Panc1 (cell line): Measurements from ENCODE around the gene CREB5. TPM values are rescaled to one million over a fixed set of nuclear protein-coding genes. Genes with fewer than 3 reads are reported as not detected.

ENCODE experiments used
- ATAC-seq: fragments of 200-7000 bp; cut with Tn5 transposase; 2 replicates; pipeline ENCODE4 v1.9.1; 2020; ENCODE audit warnings: mild to moderate bottlenecking, moderate library complexity
- BruUV-seq: library from RNA; stranded (reverse); fragments of 400-500 nt; replicated peaks from 2 replicates; lab custom pipeline; 2021; lab: Mats Ljungman, UMichigan
- CTCF ChIA-PET: fragments of 300-600 bp; sonication (Branson Sonifier 250); formaldehyde crosslinking; loops from one replicate; lab custom pipeline; 2022; ENCODE audit warnings: antibody characterized with exemption; lab: Charles Lee
- POLR2A ChIA-PET: fragments of 300-600 bp; sonication (Branson Sonifier 250); formaldehyde crosslinking; loops from one replicate; lab custom pipeline; 2022; ENCODE audit warnings: antibody characterized with exemption; lab: Charles Lee
- DNase-seq: peaks from one replicate; pipeline ENCODE4 v3.0.0-alpha.2; 2010; ENCODE audit warnings: low read depth, low spot score
- H3K27ac ChIP-seq: 2 replicates; pipeline ENCODE4 v1.5.1; 2011; ENCODE audit warnings: mild to moderate bottlenecking, low read length, inconsistent platforms
- H3K27me3 ChIP-seq: fragments of 200-500 bp; sonication (Bioruptor generic); 2 replicates; pipeline ENCODE4 v1.6.0; 2014; ENCODE audit warnings: low read length, inconsistent platforms; ENCODE audit not compliant: control insufficient read depth, insufficient read depth
- H3K36me3 ChIP-seq: fragments of 200-500 bp; sonication (Bioruptor generic); 2 replicates; pipeline ENCODE4 v1.5.1; 2014; ENCODE audit warnings: inconsistent platforms, mild to moderate bottlenecking, low read length, moderate library complexity; ENCODE audit not compliant: control insufficient read depth, insufficient read depth
- H3K4me1 ChIP-seq: 2 replicates; pipeline ENCODE4 v1.5.1; 2011; ENCODE audit warnings: inconsistent platforms, mild to moderate bottlenecking, low read length, moderate library complexity; ENCODE audit not compliant: control insufficient read depth, insufficient read depth
- H3K4me3 ChIP-seq, 2 experiments: 2 replicates each; pipeline ENCODE4 v1.5.1; 2011 to 2012; ENCODE audit warnings: low read depth in 2 of 2, low read length in 2 of 2, mild to moderate bottlenecking in 2 of 2, inconsistent platforms in 1 of 2, moderate library complexity in 1 of 2
- H3K9me3 ChIP-seq: fragments of 200-500 bp; sonication (Bioruptor generic); 2 replicates; pipeline ENCODE4 v1.5.1; 2014; ENCODE audit warnings: low read depth, mild to moderate bottlenecking, inconsistent platforms, low read length, moderate library complexity; ENCODE audit not compliant: control insufficient read depth, insufficient read depth
- POLR2AphosphoS5 ChIP-seq: IDR thresholded peaks from 2 replicates; pipeline ENCODE4 v1.6.1; 2012; ENCODE audit warnings: mild to moderate bottlenecking, low read depth, low read length, moderate library complexity
- SIN3A ChIP-seq: IDR thresholded peaks from 2 replicates; pipeline ENCODE4 v1.6.1; 2012; ENCODE audit warnings: low read depth, mild to moderate bottlenecking, low read length, moderate library complexity, borderline replicate concordance; ENCODE audit not compliant: insufficient read depth
- TCF7L2 ChIP-seq: IDR thresholded peaks from 2 replicates; pipeline ENCODE4 v1.6.1; 2011; ENCODE audit warnings: mild to moderate bottlenecking, low read depth, low read length, inconsistent platforms
- in situ Hi-C: cut with HindIII; loops from 2 replicates; pipeline ENCODE4 v1.10.0; 2016; ENCODE audit warnings: low sequenced_read_pairs, low pct_unique_long_range_greater_than_20kb
- intact Hi-C: fragments of 100-400 bp; cut with micrococcal nuclease; formaldehyde crosslinking; loops from one replicate; pipeline ENCODE4 v1.10.0; 2022; ENCODE audit not compliant: unreplicated experiment
- total RNA-seq: library from RNA; stranded (reverse); gene quantifications from one replicate; pipeline ENCODE4 v1.2.1, GENCODE V29; 2021; ENCODE audit not compliant: unreplicated experiment
- TF ChIP-seq, protein P1 (sequence below), 2 experiments: IDR thresholded peaks; 2 replicates each; pipeline ENCODE4 v1.6.1; 2011 to 2012; ENCODE audit warnings: low read depth in 2 of 2, control low read depth in 1 of 2, low read length in 1 of 2, mild to moderate bottlenecking in 1 of 2, moderate library complexity in 1 of 2; ENCODE audit not compliant: insufficient read depth in 1 of 2
- TF ChIP-seq, protein P2 (sequence below): fragments of 450-650 bp; IDR thresholded peaks from 2 replicates; pipeline ENCODE4 v1.5.1; 2017; ENCODE audit warnings: mild to moderate bottlenecking

Gene CREB5
- total RNA-seq, 1 experiment from 2014 or later, result 3.1 TPM

DNA sequence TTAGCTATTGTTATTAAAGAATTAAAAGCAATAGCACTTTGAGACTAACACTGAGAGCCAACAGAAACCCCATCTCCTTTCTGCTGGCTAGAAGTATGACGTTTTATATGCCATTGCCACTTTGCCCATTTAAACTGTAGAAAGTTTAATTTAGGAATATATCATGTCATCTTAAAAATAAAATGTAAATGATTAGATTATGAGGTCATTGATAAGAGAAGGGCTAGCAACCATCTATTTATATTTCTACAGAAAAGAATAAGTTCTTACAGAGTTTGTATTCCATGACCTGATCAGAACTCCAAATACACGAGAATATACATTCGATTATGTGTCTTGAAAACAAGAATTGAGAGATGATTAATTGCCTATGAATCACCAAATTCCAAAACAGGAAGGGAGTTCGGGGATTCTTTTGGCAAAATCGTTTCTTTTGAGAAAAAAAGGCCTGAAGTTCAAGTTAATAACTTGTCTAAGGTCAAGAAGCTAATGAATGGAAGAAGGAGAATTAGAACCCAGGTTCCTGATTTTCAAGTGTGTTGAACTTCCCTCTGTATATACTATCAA lies 318.9 kb downstream of the CREB5 start:
- ChIA-PET CTCF (no interaction called here), POLR2A (no interaction called here)
- no peaks in the 10 kb centered on the region for H3K36me3 ChIP-seq
- H3K4me3 ChIP-seq, result no peak overlapping the region
- intact Hi-C loops (no loop called here), in situ Hi-C loops (no loop called here)
- TF ChIP-seq SIN3A (no peak), TCF7L2 (no peak), POLR2AphosphoS5 (no peak)
- TF ChIP-seq, protein P1, sequence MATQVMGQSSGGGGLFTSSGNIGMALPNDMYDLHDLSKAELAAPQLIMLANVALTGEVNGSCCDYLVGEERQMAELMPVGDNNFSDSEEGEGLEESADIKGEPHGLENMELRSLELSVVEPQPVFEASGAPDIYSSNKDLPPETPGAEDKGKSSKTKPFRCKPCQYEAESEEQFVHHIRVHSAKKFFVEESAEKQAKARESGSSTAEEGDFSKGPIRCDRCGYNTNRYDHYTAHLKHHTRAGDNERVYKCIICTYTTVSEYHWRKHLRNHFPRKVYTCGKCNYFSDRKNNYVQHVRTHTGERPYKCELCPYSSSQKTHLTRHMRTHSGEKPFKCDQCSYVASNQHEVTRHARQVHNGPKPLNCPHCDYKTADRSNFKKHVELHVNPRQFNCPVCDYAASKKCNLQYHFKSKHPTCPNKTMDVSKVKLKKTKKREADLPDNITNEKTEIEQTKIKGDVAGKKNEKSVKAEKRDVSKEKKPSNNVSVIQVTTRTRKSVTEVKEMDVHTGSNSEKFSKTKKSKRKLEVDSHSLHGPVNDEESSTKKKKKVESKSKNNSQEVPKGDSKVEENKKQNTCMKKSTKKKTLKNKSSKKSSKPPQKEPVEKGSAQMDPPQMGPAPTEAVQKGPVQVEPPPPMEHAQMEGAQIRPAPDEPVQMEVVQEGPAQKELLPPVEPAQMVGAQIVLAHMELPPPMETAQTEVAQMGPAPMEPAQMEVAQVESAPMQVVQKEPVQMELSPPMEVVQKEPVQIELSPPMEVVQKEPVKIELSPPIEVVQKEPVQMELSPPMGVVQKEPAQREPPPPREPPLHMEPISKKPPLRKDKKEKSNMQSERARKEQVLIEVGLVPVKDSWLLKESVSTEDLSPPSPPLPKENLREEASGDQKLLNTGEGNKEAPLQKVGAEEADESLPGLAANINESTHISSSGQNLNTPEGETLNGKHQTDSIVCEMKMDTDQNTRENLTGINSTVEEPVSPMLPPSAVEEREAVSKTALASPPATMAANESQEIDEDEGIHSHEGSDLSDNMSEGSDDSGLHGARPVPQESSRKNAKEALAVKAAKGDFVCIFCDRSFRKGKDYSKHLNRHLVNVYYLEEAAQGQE (IDR thresholded peaks at IDR 0.05; ENCODE audit: insufficient read depth in 1 of 2, low read depth in 2 of 2, low read length in 1 of 2), result no peak
- TF ChIP-seq, protein P2, sequence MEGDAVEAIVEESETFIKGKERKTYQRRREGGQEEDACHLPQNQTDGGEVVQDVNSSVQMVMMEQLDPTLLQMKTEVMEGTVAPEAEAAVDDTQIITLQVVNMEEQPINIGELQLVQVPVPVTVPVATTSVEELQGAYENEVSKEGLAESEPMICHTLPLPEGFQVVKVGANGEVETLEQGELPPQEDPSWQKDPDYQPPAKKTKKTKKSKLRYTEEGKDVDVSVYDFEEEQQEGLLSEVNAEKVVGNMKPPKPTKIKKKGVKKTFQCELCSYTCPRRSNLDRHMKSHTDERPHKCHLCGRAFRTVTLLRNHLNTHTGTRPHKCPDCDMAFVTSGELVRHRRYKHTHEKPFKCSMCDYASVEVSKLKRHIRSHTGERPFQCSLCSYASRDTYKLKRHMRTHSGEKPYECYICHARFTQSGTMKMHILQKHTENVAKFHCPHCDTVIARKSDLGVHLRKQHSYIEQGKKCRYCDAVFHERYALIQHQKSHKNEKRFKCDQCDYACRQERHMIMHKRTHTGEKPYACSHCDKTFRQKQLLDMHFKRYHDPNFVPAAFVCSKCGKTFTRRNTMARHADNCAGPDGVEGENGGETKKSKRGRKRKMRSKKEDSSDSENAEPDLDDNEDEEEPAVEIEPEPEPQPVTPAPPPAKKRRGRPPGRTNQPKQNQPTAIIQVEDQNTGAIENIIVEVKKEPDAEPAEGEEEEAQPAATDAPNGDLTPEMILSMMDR, result no peak
- H3K27me3 ChIP-seq, result no peaks in the 10 kb centered on the region
- H3K9me3 ChIP-seq, result no peaks in the 10 kb centered on the region
- ATAC-seq (no peak), DNase-seq (no peak)
- BruUV-seq, result no TSS peak
- no peak overlapping the region for H3K27ac ChIP-seq
- no peaks in the 10 kb centered on the region for H3K4me1 ChIP-seq

DNA sequence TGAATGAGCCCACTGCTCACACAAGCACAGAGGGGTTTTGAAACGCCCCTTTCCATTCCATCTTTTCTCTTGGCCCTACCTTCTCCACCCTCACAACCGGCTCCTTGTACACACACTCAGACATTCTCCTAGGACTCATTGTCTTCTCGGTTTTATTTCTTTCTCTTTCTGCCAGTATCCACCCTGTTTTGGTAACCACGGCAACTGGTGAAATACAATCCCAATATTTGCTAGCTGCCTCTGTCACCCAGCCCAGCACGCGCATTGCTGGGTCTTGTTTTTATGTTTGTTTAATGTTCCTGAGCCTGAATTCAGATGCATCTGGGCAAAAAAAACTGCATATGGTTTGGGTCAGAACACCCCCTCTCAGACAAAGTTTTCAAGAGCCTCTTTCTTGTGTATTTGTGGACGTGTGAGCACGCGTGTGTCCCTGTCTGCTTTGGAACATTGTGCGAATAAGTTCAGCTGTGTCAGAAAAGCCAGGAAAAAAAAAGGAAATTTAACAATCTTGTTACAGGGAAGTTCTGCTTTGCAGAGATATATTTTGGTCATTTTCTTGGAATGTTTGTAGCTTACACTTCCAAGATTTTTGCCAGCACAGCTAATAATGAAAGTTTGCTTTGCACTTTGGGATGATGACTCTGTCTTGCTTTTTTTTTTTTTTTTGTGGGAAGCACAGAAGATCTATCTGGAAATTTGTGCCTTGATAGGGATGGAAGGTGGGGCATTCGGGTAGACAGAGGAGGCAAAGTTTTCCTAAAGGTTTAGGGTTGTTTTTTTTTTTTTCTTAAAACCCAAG lies 320.0 kb downstream of the CREB5 start:
- POLR2A ChIA-PET, result no interaction called here
- CTCF ChIA-PET, result no interaction called here

More for the DNA sequence above, 320.0 kb downstream of the CREB5 start:
- no TSS peak for BruUV-seq
- no peaks in the 10 kb centered on the region for H3K4me1 ChIP-seq
- intact Hi-C loops, result no loop called here
- no peak overlapping the region for H3K27ac ChIP-seq
- ATAC-seq, result no peak
- no peak overlapping the region for H3K4me3 ChIP-seq
- H3K27me3 ChIP-seq, result no peaks in the 10 kb centered on the region
- DNase-seq, result no peak
- H3K36me3 ChIP-seq, result no peaks in the 10 kb centered on the region
- no peaks in the 10 kb centered on the region for H3K9me3 ChIP-seq
- in situ Hi-C loops, result no loop called here
- TF ChIP-seq, protein P2, result no peak
- TF ChIP-seq TCF7L2, result no peak
- TF ChIP-seq POLR2AphosphoS5, result no peak
- TF ChIP-seq SIN3A, result no peak
- TF ChIP-seq, protein P1 (IDR thresholded peaks at IDR 0.05; ENCODE audit: insufficient read depth in 1 of 2, low read depth in 2 of 2, low read length in 1 of 2), result no peak
